ENCODE results near the gene TLCD3A. TPM values are rescaled to one million over a fixed set of nuclear protein-coding genes. Genes with fewer than 3 reads are reported as not detected.
A peak's percentile ranks its signal among the peaks of the same experiment; 100 is the strongest.

Gene TLCD3A
- 1 to 10 TPM; 2.7 to 3.0 TPM for total RNA-seq

DNA sequence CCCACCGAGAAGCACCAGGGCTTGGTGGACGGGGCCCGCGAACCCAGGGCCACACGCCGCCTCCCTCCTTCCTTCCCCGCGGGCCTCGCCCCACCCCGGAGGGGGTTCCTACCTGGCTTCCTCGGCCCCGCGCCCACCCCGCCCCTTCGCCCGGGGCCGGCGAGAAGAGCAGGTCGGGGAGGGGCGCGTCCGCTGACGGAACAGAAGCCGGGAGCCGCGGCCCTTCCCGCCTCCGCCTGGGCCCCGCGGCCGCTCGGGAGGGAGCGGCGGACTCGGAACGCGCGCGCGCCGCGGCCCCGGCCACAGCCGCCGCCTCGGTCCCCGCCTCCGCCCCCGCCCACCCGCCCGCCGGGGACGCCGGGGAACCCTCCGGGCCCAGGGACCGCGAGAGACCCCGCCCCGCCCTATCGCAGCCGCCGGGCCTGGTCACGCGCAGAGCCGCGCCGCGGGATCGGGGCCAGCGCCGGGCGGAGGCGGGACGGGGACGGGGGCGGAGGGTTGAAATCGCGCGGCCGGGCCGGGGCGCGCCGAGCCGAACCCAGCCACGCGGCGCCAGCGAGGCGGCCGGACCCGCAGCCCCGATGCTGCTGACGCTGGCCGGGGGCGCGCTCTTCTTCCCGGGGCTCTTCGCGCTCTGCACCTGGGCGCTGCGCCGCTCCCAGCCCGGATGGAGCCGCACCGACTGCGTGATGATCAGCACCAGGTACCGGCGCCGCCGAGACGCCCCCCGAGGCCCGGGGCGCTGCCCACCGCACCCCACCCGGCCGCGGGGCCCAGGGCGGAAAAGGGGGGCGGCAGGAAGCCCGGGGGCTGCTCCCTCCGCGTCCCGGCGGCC lies at the start of gene TLCD3A:
TLCD3A (plus strand) TSS at position 530 of the 835 bp plus-strand sequence; CDS start at position 582, 52 bp downstream.
- H3K27me3 Mint-ChIP-seq (ENCODE audit: low read depth), result peaks cover 14% of the 10 kb centered on the region
- CTCF ChIA-PET, result no interaction called here
- H3K36me3 Mint-ChIP-seq (ENCODE audit: low read depth), result peaks cover 19% of the 10 kb centered on the region
- H3K4me1 Mint-ChIP-seq (ENCODE audit: low read depth), result peaks cover 14% of the 10 kb centered on the region
- no peaks in the 10 kb centered on the region for H3K9me3 Mint-ChIP-seq
- DNase-seq, result peak; percentile 53
- intact Hi-C loops (cut with micrococcal nuclease), result loop anchor here (2.0 kb wide), 2 partner anchors 17 to 19 kb away; partner anchors contain the start of gene VPS53
- H3K4me3 Mint-ChIP-seq, result peak within 1 kb of the TSS; percentile 78
- H3K27ac Mint-ChIP-seq, result no peak within 1 kb of the TSS

DNA sequence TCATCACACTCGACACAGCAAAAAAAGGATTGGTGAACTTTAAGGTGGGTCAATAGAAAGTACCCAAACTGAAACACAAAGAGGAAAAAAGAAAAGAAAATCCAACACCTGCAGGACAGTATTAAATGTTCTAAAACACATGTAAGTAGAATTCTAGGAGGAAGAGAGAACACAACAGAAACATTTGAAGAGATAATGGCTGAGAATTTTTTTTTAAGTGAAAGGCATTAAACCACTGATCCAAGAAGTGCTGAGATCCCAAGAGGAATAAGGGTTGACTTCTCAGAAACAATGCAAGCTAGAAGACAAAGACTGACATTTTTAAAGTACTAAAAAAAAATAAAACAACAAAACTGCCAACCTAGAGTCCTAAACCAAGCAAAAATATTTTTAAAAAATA lies 49.4 kb upstream of the TLCD3A start:
- CTCF ChIA-PET, result no interaction called here
- no peak overlapping the region for H3K27ac Mint-ChIP-seq

DNA sequence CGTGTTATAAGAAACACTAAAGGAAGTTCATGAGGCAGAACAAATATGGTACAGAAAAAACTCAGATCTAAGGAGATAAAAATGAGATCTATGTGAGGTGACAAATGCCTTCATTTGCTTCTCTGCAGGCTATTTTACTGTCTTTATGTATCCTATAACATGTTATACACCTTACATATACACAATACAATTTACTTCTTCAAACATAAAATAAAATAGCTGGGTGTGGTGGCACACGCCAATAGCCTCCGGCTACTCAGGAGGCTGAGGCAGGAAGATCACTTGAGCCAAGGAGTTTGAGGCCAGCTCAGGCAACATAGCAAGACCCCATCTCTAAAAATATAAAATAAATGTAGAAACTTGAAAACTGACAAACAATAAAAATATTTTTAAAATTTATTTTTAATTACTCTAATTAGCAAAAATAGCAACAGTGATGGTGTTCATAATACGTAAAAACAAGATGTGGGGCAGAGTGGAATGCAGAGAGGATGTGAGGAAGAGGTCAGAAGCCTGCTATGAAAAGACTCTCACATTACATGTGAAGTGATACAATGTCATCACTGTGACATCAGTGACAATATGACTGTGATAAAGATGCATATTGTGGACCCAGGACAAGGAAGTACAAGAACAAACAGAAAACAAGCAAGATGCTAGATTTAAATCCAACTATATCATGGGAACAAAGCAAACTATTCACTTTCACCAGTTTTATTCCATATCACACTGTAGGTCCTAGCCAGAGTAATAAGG lies 48.7 kb upstream of the TLCD3A start:
- Mint-ChIP-seq H3K9me3 (no peaks in the 10 kb centered on the region), H3K4me1 (ENCODE audit: low read depth) (peaks cover 24% of the 10 kb centered on the region), H3K36me3 (ENCODE audit: low read depth) (peaks cover 18% of the 10 kb centered on the region), H3K27ac (no peak overlapping the region), H3K4me3 (no peak overlapping the region), H3K27me3 (ENCODE audit: low read depth) (no peaks in the 10 kb centered on the region)
- CTCF ChIA-PET, result no interaction called here
- no peak for DNase-seq
- intact Hi-C loops (cut with micrococcal nuclease), result no loop called here

More for the DNA sequence above, 49.4 kb upstream of the TLCD3A start:
- Mint-ChIP-seq H3K4me1 (ENCODE audit: low read depth) (peaks cover 24% of the 10 kb centered on the region), H3K4me3 (no peak overlapping the region), H3K36me3 (ENCODE audit: low read depth) (peaks cover 18% of the 10 kb centered on the region), H3K27me3 (ENCODE audit: low read depth) (no peaks in the 10 kb centered on the region), H3K9me3 (no peaks in the 10 kb centered on the region)
- DNase-seq, result no peak
- intact Hi-C loops (cut with micrococcal nuclease), result no loop called here

DNA sequence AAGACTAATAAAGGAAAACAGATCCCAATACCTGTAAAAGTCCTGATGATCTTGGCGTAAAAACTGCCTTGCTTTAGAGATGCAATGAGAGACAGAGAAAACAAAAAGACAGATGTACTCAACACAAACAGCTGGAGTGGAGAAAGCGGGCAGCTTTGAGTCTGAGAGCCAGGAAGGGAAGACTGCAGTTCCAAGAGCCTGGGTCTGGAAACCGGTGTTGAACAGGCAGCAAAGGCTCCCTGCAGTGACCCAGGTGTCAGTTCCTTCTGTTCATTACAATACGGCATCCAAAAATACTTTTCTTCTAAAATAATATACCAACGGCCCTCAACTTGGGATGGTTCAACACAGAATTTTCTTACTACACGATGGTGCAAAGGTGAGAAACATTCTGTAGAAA lies 47.4 kb upstream of the TLCD3A start:
- CTCF ChIA-PET, result interaction anchor here (0.6 to 0.7 kb wide), 2 partner anchors 148 to 272 kb away, joined by 3 read pairs; no protein-coding TSS in a partner anchor
- intact Hi-C loops (cut with micrococcal nuclease), result no loop called here
- peaks cover 22% of the 10 kb centered on the region for H3K4me1 Mint-ChIP-seq (ENCODE audit: low read depth)
- no peak overlapping the region for H3K27ac Mint-ChIP-seq
- H3K36me3 Mint-ChIP-seq (ENCODE audit: low read depth), result peaks cover 15% of the 10 kb centered on the region
- no peak for DNase-seq
- no peaks in the 10 kb centered on the region for H3K9me3 Mint-ChIP-seq
- no peak overlapping the region for H3K4me3 Mint-ChIP-seq
- H3K27me3 Mint-ChIP-seq (ENCODE audit: low read depth), result no peaks in the 10 kb centered on the region

DNA sequence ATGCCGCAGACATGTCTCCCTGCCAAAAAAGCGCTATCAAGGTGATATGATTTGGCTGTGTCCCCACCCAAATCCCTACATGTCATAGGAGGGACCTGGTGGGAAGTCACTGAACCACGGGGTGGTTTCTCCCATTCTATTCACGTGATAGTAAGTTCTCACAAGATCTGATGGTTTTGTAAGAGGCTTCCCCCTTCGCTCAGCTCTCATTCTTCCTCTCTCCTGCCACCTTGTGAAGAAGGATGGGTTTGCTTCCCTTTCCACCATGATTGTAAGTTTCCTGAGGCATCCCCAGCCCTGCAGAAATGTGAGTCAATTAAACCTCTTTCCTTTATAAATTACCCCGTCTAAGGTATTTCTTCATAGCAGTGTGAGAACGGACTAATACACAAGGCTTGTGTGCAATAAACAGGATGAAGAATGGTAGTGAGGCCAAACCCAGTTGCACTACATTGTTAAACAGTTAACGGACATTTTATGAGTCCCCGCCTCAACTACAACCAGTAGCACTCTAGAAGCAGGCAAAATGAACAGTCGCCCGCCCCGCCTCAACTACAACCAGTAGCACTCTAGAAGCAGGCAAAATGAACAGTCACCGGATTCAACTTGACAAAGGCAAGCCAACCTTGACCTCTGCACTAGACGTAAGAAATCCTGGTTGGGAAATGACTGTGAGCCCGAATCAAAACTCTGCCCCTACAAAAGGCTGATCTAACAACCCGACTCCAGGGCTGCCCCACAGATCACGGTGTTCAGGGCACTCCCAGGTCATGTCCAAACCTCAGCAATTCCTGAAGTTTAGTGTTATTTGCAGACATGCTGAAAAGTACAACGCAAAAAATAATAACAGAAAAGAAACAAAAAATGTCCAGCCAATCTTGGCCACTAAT lies 44.1 kb upstream of the TLCD3A start:
- intact Hi-C loops (cut with micrococcal nuclease), result loop anchor here (1.0 kb wide), 1 partner anchor 276 kb away; no protein-coding TSS in a partner anchor
- Mint-ChIP-seq H3K36me3 (ENCODE audit: low read depth) (peaks cover 14% of the 10 kb centered on the region), H3K4me3 (no peak overlapping the region), H3K4me1 (ENCODE audit: low read depth) (peaks cover 5% of the 10 kb centered on the region), H3K27ac (no peak overlapping the region), H3K27me3 (ENCODE audit: low read depth) (no peaks in the 10 kb centered on the region), H3K9me3 (no peaks in the 10 kb centered on the region)
- DNase-seq, result peak; percentile 22
- CTCF ChIA-PET, result interaction anchor here (0.9 to 1.3 kb wide), 4 partner anchors 9 to 276 kb away, joined by 3 to 5 read pairs (median 4); no protein-coding TSS in a partner anchor

DNA sequence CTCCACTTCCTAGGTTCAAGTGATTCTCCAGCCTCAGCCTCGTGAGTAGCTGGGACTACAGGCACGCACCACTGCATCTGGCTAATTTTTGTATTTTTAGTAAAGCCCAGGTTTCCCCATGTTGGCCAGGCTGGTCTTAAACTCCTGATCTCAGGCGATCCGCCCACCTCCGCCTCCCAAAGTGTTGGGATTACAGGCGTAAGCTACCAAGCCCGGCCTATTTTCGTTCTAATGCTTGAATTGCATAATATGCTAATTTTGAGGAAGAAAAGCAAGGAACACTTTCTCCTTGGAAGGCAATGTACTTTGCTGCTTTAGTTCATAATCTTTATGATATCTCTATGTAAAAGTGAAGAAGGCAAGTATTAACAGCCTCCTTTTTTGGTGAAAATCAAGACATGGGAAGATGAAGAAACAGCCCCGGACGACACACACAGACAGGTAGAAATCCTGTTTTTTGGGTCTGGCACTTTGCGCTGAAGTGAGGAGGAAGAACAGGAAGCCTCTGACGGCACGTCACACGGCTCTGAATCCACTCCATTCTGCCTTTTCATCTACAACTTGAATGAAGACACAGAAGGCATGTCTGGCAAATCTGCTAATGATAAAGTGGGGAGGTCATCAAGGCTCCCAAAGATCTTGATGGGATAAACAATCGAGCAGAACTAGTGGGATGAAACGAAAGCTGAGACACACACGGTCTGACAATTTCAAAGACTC lies 42.7 kb upstream of the TLCD3A start:
- intact Hi-C loops (cut with micrococcal nuclease), result no loop called here
- Mint-ChIP-seq H3K36me3 (ENCODE audit: low read depth) (peaks cover 13% of the 10 kb centered on the region), H3K27ac (no peak overlapping the region), H3K27me3 (ENCODE audit: low read depth) (no peaks in the 10 kb centered on the region), H3K4me1 (ENCODE audit: low read depth) (no peaks in the 10 kb centered on the region), H3K4me3 (no peak overlapping the region), H3K9me3 (no peaks in the 10 kb centered on the region)
- CTCF ChIA-PET, result interaction anchor here (0.6 to 1.2 kb wide), 2 partner anchors 160 to 278 kb away, joined by 3 to 5 read pairs; no protein-coding TSS in a partner anchor
- DNase-seq, result no peak

DNA sequence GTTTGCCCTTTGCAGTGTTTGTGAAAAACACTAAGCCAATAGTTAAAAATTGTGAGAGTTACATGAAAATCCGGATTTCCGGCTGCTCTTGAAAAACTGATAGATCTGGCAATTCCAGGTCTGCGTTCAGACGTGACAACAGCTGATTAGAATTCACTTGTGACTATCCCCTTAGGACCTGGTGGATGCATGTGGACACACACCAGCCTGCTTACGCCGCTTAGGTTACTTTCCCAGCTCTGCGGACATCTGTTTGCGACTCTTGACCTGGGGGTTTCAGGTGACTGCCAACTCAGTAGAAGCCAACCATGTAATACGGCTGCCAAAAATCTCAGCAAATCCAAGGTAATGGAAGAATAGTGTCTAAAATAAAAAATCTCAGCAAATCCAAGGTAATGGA lies 42.0 kb upstream of the TLCD3A start:
- Mint-ChIP-seq H3K9me3 (no peaks in the 10 kb centered on the region), H3K36me3 (ENCODE audit: low read depth) (peaks cover 15% of the 10 kb centered on the region), H3K4me3 (no peak overlapping the region), H3K27me3 (ENCODE audit: low read depth) (no peaks in the 10 kb centered on the region), H3K27ac (no peak overlapping the region), H3K4me1 (ENCODE audit: low read depth) (no peaks in the 10 kb centered on the region)
- CTCF ChIA-PET, result no interaction called here
- no peak for DNase-seq
- intact Hi-C loops (cut with micrococcal nuclease), result no loop called here

DNA sequence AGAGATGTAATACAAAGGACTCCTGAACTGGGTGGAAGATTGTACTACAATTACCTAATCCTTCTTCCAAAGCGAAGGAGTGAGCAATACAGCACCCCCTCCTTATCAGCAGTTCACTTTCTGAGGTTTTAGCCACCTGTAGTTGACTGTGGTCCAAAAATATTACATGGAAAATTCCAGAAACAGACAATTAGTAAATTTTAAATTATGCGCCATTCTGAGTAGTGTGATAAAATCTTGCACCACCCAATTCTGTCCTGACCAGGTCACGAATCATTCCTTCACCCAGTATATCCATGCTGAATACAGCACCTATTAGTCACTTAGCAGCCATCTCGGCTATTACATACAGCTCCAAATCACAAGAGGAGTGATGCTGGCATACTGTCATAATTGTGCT lies 41.0 kb upstream of the TLCD3A start:
- no peak for DNase-seq
- H3K4me1 Mint-ChIP-seq (ENCODE audit: low read depth), result no peaks in the 10 kb centered on the region
- no peaks in the 10 kb centered on the region for H3K9me3 Mint-ChIP-seq
- CTCF ChIA-PET, result interaction anchor here (1.2 kb wide), 1 partner anchor 9 kb away, joined by 5 read pairs; no protein-coding TSS in a partner anchor
- H3K27ac Mint-ChIP-seq, result no peak overlapping the region
- H3K4me3 Mint-ChIP-seq, result no peak overlapping the region
- intact Hi-C loops (cut with micrococcal nuclease), result no loop called here
- H3K27me3 Mint-ChIP-seq (ENCODE audit: low read depth), result no peaks in the 10 kb centered on the region
- peaks cover 13% of the 10 kb centered on the region for H3K36me3 Mint-ChIP-seq (ENCODE audit: low read depth)

DNA sequence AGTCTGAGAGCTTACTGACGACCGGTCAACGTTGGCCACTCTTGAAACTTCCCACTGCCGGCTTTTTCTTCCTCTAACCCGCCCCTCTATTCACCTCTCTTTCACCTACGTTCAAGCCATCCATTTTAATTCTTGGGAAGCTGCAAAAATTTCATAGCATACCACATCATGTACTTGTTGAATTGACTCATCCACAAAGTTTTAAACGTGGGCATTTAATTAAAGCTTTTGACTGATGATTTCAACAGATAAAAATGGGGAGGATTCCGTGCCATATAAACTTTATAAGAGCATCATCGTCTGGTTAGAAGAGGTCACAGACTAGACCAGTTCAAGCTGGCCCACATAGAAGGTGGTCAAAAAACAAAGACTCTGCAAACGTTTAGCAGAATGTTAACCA lies 40.3 kb upstream of the TLCD3A start:
- H3K36me3 Mint-ChIP-seq (ENCODE audit: low read depth), result peaks cover 12% of the 10 kb centered on the region
- CTCF ChIA-PET, result interaction anchor here (0.6 to 1.2 kb wide), 2 partner anchors 8 to 350 kb away, joined by 3 to 5 read pairs; no protein-coding TSS in a partner anchor

DNA sequence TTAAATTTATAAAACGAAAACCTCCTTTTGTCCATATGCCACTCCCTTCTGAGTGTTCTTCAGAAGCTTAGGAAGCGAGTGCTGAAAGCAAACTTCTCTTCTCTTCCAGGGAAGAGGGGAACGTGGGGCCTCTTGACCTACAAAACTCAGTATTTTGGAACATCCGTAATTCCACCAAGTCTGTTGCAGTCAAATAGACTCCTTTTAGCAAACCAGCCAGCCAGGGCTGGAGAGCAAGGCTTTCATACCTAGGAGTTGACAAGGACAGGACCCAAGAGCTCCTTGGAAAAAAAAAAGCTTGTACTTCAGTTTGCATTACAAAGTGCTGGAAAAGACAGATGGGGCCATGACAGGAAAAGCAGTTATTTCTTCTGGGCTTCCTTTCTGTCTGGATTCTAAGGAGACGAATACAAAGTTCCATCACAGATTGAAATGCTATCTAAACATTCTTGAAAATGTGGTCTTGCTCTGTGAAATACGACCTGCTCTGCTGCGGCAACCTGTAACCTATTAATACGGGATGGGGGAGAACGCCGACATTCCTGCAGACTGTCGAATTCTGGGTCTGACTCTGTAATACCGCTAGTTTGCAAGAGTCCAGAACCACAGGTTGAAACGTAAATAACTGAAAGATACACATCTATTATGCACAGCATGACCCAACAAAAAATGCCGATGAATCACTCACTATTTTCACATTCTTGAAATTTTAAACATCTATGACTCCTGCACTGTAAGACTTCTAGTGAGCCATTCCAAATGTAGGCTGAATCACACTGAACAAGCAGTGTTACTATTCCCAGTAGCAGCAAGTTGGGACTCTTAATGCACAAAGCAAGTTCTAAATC lies 38.4 kb upstream of the TLCD3A start:
- no peak overlapping the region for H3K27ac Mint-ChIP-seq
- DNase-seq, result no peak
- CTCF ChIA-PET, result interaction anchor here (1.0 kb wide), 1 partner anchor 8 kb away, joined by 3 read pairs; no protein-coding TSS in a partner anchor
- no peak overlapping the region for H3K4me3 Mint-ChIP-seq
- no peaks in the 10 kb centered on the region for H3K9me3 Mint-ChIP-seq
- intact Hi-C loops (cut with micrococcal nuclease), result no loop called here
- peaks cover 14% of the 10 kb centered on the region for H3K36me3 Mint-ChIP-seq (ENCODE audit: low read depth)
- no peaks in the 10 kb centered on the region for H3K27me3 Mint-ChIP-seq (ENCODE audit: low read depth)
- H3K4me1 Mint-ChIP-seq (ENCODE audit: low read depth), result no peaks in the 10 kb centered on the region

More for the DNA sequence above, 40.3 kb upstream of the TLCD3A start:
- no peak for DNase-seq
- Mint-ChIP-seq H3K4me1 (ENCODE audit: low read depth) (no peaks in the 10 kb centered on the region), H3K4me3 (no peak overlapping the region), H3K27ac (no peak overlapping the region), H3K27me3 (ENCODE audit: low read depth) (no peaks in the 10 kb centered on the region), H3K9me3 (no peaks in the 10 kb centered on the region)
- intact Hi-C loops (cut with micrococcal nuclease), result no loop called here
